Islet precursor cell (in vitro differentiated cells): ENCODE measurements around the gene PMCH.
"Not testable (repeated sequence)": the region's sequence is repeated elsewhere in the genome, so short reads cannot be mapped to it uniquely, and the experiment has no call there.

ENCODE experiments used
- DNase-seq: peaks from one replicate; pipeline ENCODE4 v3.0.0-alpha.2; 2018

PMCH gene

GRCh38 chr12:102197789-102198188 lies at the start of gene PMCH:
PMCH (minus strand) TSS chr12:102197833; CDS start chr12:102197770, 63 bp downstream.
- no peak for DNase-seq

- DNase-seq, result not testable (repeated sequence)
These were observed 43.2 kb upstream of the PMCH start for GRCh38 chr12:102240859-102241258.

GRCh38 chr12:102234599-102234998 lies 37.0 kb upstream of the PMCH start:
- DNase-seq, result no peak

GRCh38 chr12:102232446-102232845 lies 34.8 kb upstream of the PMCH start:
- no peak for DNase-seq

GRCh38 chr12:102232036-102232435 lies 34.4 kb upstream of the PMCH start:
- DNase-seq, result no peak

GRCh38 chr12:102227954-102228353 lies 30.3 kb upstream of the PMCH start:
- DNase-seq, result no peak

GRCh38 chr12:102220736-102221135 lies 23.1 kb upstream of the PMCH start:
- no peak for DNase-seq

- DNase-seq, result no peak
These were observed 18.5 kb upstream of the PMCH start for GRCh38 chr12:102215992-102216691.

- no peak for DNase-seq
These were observed 6.4 kb upstream of the PMCH start for GRCh38 chr12:102204025-102204424.

GRCh38 chr12:102202556-102202955 lies 4.9 kb upstream of the PMCH start:
- DNase-seq, result no peak

GRCh38 chr12:102201436-102202061 lies 3.9 kb upstream of the PMCH start:
- DNase-seq, result no peak

GRCh38 chr12:102195826-102196225 lies 1.8 kb downstream of the PMCH start:
- DNase-seq, result no peak

- DNase-seq, result no peak
These were observed 15.0 kb downstream of the PMCH start for GRCh38 chr12:102182635-102183034.

GRCh38 chr12:102174761-102175160 lies 22.9 kb downstream of the PMCH start:
- DNase-seq, result no peak

- no peak for DNase-seq
These were observed 23.5 kb downstream of the PMCH start for GRCh38 chr12:102174117-102174516.

- no peak for DNase-seq
These were observed 25.2 kb downstream of the PMCH start for GRCh38 chr12:102172436-102172835.

GRCh38 chr12:102171951-102172350 lies 25.7 kb downstream of the PMCH start:
- no peak for DNase-seq

GRCh38 chr12:102169922-102170621 lies 27.6 kb downstream of the PMCH start:
- DNase-seq, result no peak

- no peak for DNase-seq
These were observed 29.6 kb downstream of the PMCH start for GRCh38 chr12:102167821-102168604.

GRCh38 chr12:102163383-102163782 lies 34.2 kb downstream of the PMCH start:
- DNase-seq, result no peak

- DNase-seq, result not testable (repeated sequence)
These were observed 42.4 kb downstream of the PMCH start for GRCh38 chr12:102155206-102155605.

GRCh38 chr12:102147062-102147587 lies 50.5 kb downstream of the PMCH start:
- not testable (repeated sequence) for DNase-seq
